ENCODE results near the gene ITGB7.

DNA sequence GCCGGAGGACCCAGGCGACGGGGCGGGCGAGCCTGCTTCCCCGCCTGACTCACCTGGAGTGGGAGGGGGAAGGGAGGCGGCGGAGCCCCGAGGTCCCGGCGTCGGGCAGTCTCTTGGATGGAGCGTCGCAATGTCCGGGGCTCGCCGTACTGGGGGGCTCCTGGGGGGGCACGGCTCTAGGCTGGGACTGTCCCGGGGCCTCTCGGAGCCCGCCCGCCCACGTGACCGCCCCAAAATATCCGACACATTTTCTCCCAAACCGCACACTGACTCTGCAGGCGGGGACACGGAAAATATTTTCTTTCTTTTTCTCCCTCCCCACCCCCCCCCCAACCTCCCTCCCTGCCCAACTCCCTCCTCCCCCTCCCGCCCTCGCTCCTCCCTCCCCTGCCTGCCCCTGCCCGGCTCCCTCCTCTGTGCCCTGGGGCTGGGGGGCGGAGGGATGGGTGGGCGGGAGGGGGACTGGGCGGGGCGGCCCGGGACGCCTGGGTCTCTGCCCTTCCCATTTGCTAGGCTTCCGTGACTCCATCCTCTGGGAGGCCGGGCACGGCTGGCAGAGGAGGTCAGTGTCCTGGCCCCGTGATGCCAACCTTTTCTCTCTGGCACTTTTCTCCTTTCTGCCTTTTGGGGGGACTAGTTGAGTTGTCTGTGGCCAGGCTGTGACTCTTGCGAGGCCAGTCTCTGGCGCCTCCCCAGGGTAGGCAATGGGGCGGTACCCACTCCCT is 25.0 kb upstream of the ITGB7 start, which contains the start of gene RARG:
- TF ChIP-seq, protein P1, sequence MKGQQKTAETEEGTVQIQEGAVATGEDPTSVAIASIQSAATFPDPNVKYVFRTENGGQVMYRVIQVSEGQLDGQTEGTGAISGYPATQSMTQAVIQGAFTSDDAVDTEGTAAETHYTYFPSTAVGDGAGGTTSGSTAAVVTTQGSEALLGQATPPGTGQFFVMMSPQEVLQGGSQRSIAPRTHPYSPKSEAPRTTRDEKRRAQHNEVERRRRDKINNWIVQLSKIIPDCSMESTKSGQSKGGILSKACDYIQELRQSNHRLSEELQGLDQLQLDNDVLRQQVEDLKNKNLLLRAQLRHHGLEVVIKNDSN (IDR thresholded peaks at IDR 0.05), result peak; percentile 88
- peak; percentile 55 for TF ChIP-seq TCF12 (IDR thresholded peaks at IDR 0.05; ENCODE audit: low read depth)
- TF ChIP-seq TAF1 (IDR thresholded peaks at IDR 0.05; ENCODE audit: low read depth), result 0 out of 2 replicates have a peak, but pooled peaks have one; percentile 2
- TF ChIP-seq, protein P2, sequence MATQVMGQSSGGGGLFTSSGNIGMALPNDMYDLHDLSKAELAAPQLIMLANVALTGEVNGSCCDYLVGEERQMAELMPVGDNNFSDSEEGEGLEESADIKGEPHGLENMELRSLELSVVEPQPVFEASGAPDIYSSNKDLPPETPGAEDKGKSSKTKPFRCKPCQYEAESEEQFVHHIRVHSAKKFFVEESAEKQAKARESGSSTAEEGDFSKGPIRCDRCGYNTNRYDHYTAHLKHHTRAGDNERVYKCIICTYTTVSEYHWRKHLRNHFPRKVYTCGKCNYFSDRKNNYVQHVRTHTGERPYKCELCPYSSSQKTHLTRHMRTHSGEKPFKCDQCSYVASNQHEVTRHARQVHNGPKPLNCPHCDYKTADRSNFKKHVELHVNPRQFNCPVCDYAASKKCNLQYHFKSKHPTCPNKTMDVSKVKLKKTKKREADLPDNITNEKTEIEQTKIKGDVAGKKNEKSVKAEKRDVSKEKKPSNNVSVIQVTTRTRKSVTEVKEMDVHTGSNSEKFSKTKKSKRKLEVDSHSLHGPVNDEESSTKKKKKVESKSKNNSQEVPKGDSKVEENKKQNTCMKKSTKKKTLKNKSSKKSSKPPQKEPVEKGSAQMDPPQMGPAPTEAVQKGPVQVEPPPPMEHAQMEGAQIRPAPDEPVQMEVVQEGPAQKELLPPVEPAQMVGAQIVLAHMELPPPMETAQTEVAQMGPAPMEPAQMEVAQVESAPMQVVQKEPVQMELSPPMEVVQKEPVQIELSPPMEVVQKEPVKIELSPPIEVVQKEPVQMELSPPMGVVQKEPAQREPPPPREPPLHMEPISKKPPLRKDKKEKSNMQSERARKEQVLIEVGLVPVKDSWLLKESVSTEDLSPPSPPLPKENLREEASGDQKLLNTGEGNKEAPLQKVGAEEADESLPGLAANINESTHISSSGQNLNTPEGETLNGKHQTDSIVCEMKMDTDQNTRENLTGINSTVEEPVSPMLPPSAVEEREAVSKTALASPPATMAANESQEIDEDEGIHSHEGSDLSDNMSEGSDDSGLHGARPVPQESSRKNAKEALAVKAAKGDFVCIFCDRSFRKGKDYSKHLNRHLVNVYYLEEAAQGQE (IDR thresholded peaks at IDR 0.05; ENCODE audit: low read depth), result no peak
- TF ChIP-seq EP300 (IDR thresholded peaks at IDR 0.05; ENCODE audit: borderline replicate concordance), result no peak
